A549 treated with AZD2906 at 1 μM for 4 hours (cell line): Measurements from ENCODE around the gene LCE1B. TPM values are rescaled to one million over a fixed set of nuclear protein-coding genes. Genes with fewer than 3 reads are reported as not detected.

Experiments
- total RNA-seq: library from RNA; stranded (reverse); fragments of 200-300 nt; extraction: Qiagen RNA extraction; gene quantifications from 5 replicates; pipeline ENCODE4 v1.2.3, GENCODE V29; 2022

Gene LCE1B, protein sequence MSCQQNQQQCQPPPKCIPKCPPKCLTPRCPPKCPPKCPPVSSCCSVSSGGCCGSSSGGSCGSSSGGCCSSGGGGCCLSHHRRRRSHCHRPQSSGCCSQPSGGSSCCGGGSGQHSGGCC
- 0.06 to 0.10 TPM (median 0.08 TPM) in 3 of 5 replicates, not detected in the others for total RNA-seq

DNA sequence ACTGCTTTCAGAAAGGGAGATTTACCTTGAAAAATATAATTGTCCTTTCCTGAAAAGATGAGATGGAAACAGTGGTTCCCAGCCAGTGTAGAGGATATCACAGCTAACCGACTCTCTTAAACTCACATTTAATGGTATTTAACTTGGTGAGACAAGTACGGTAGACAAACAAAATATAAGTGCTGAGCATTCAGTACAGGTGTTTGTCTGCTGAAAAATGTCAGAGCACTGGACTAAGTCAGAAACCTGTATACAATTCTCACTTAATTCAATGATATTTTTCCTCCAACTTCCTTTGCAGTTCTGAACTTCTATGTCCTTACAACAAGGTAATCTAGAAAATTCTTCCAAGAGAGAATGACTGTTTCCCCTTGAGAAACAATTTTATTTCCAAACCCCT lies at the start of gene LCE1B:
LCE1B (plus strand) TSS at position 301 of the 400 bp plus-strand sequence. CDS start 476 bp downstream, outside the sequence.

DNA sequence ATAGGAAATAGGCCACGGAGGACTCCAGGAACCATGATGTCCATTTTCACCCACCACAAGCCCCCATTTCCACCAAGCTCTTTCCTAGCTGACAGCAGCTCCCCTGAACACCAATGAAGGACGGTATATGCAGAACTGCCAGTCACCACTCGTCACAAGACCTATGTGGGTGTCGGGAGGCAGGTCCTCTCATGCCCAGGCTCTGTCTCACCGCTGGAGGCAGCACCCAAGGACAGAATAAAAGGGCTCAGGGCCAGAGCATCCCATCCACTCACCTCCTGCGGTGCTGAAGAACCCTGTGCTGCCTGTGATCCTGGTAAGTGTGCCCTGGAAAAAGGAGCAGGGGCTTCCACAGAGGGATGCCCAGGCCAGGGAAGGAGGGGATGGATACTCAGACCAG lies 36.9 kb upstream of the LCE1B start, which contains the start of gene LCE1F:
LCE1F (plus strand) TSS at position 266 of the 400 bp plus-strand sequence. CDS start 1,232 bp downstream, outside the sequence.

DNA sequence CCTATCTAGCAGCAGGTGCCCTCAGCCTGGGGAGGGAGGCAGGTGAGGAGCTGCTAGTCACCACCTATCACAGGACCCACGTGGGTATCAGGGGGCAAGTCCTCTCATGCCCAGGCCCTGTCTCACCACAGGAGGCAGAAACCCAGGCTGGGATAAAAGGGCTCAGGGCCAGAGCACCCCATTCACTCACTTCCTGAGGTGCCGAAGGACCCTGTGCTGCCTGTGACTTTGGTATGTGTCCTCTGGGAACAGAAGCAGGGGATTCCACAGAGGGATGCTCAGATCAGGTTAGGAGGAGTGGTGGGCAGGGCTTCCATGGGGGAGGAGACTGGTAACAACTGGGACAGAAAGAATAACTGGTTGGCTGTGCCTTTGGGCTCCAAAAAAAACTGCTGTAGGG lies 25.7 kb upstream of the LCE1B start, which contains the start of gene LCE1E:
LCE1E (plus strand) TSS at position 181 of the 400 bp plus-strand sequence. CDS start 1,043 bp downstream, outside the sequence.

DNA sequence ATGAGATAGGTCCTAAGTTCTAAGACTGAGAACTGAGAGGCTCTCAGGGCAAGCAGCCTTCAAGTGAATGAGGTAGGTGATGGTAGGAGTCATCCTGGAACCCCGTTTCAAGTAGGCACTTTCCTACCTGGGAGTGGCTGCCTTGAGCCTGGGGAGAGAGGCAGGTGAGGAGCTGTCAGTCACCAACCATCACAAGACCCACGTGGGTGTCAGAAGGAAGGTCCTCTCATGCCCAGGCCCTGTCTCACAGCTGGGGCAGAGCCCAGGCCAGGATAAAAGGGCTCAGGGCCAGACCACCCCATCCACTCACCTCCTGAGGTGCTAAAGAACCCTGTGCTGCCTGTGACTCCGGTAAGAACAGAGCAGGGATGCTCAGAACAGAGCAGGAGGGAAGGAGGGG lies 15.3 kb upstream of the LCE1B start, which contains the start of gene LCE1D:
LCE1D (plus strand) TSS at position 301 of the 400 bp plus-strand sequence. CDS start 1,074 bp downstream, outside the sequence.

DNA sequence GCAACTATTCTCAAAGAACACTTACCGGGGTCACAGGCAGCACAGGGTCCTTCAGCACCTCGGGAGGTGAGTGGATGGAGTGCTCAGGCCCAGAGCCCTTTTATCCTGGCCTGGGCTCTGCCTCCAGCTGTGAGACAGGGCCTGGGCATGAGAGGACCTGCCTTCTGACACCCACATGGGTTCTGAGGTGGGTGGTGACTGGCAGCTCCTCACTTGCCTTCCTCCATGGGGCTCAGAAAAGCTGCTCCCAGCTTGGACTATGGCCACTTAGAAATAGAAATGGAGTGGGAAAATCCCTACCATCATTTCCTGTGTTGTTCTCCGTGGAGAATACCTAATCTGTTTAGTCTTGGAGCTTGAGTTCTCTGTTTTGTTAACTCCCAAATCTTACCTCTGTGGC lies 5.2 kb upstream of the LCE1B start, which contains the start of gene LCE1C:
LCE1C (minus strand) TSS at position 76 of the 400 bp plus-strand sequence. CDS start 1,173 bp downstream, outside the sequence.

DNA sequence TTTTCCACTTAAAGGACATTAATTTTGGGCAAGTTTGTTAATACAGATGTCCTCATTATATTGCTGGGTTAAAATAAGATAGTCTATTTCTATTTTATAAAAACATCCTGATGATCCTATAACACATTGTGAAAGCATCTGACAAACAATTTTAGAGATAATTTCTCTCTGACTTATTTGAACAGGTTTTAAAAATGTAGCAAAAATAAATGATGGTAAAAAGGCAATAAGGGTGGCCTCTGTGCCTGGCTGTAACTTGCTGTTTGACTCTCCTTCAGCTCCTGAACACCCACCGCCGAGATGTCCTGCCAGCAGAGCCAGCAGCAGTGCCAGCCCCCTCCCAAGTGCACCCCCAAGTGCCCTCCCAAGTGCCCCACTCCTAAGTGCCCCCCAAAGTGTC lies 15.4 kb downstream of the LCE1B start, which contains the start of gene LCE1A:
LCE1A (plus strand) TSS at position 301 of the 400 bp plus-strand sequence; CDS start at position 301, 0 bp downstream.

DNA sequence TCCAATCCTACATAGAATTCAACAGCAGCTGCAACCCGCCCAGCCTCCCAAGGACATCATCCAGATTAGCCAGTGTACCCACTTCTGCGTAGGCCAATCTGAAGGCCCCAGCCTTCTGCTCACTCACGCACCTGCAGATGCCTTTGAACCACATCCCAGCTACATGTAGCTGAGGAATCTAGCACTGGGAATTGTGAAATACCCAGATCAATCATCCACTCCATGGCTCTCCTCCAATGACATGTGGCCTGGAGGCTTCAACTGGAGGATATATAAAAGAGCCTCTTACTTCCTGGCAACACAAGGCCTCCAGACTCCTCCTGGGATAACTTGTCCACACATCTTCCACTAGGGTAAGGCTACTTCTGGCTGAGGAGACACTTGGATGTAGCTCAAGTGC lies 30.8 kb downstream of the LCE1B start, which contains the start of gene LCE6A:
LCE6A (plus strand) TSS at position 301 of the 400 bp plus-strand sequence. CDS start 665 bp downstream, outside the sequence.

DNA sequence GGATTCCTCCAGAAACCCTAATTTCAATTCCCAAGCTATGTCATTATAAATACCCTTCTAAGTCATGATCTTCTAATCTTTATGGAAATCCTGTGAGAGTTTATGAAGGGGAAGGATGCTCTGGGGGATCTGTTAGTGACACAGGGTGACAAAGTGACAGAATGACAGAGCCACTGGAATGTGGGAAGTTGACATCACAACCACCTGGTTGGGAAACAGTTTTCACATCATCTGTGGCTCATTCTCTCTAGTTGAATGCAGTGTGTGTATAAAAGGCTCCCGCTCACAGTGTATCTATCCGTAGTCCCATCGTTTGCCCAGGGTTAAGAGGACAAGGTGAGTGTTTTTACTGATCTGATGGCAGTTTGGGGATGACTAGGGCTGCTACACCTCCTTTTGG lies 47.9 kb downstream of the LCE1B start, which contains the start of gene LCE7A:
LCE7A (plus strand) TSS at position 301 of the 400 bp plus-strand sequence. CDS start 702 bp downstream, outside the sequence.

Other genes with a start within 250 kb of the LCE1B start
- gene LCE3E, start 245.2 kb upstream of the LCE1B start, total RNA-seq = 0.12 to 0.24 TPM (median 0.20 TPM) in 4 of 5 replicates, not detected in the other
- 2.8 to 4.4 TPM (median 3.1 TPM) in 5 replicates for gene LCE3D, start 231.5 kb upstream of the LCE1B start, total RNA-seq
- gene LCE3C, start 211.7 kb upstream of the LCE1B start, total RNA-seq = not detected in 5 replicates
- gene LCE3B, start 198.2 kb upstream of the LCE1B start, total RNA-seq = not detected in 5 replicates
- not detected in 5 replicates for gene LCE3A, start 188.9 kb upstream of the LCE1B start, total RNA-seq
- gene LCE2D, start 148.6 kb upstream of the LCE1B start, total RNA-seq = not detected in 5 replicates
- not detected in 5 replicates for gene LCE2C, start 136.7 kb upstream of the LCE1B start, total RNA-seq
- not detected in 5 replicates for gene LCE2B, start 125.8 kb upstream of the LCE1B start, total RNA-seq
- not detected in 5 replicates for gene LCE2A, start 113.6 kb upstream of the LCE1B start, total RNA-seq
- not detected in 5 replicates for gene LCE4A, start 103.8 kb upstream of the LCE1B start, total RNA-seq
- gene KPRP, start 53.9 kb upstream of the LCE1B start, total RNA-seq = not detected in 5 replicates
- not detected in 5 replicates for gene LCE1F, start 36.8 kb upstream of the LCE1B start, total RNA-seq
- gene LCE1E, start 25.7 kb upstream of the LCE1B start, total RNA-seq = 0.32 TPM in 1 of 5 replicates, not detected in the others
- gene LCE1D, start 15.2 kb upstream of the LCE1B start, total RNA-seq = not detected in 5 replicates
- gene LCE1C, start 5.3 kb upstream of the LCE1B start, total RNA-seq = 0.22 TPM in 1 of 5 replicates, not detected in the others
- not detected in 5 replicates for gene LCE1A, start 15.5 kb downstream of the LCE1B start, total RNA-seq
- gene LCE6A, start 30.9 kb downstream of the LCE1B start, total RNA-seq = not detected in 5 replicates
- gene LCE7A, start 48.0 kb downstream of the LCE1B start, total RNA-seq = not detected in 5 replicates
- gene SMCP, start 66.4 kb downstream of the LCE1B start, total RNA-seq = not detected in 5 replicates
- 0.06 to 0.18 TPM (median 0.11 TPM) in 4 of 5 replicates, not detected in the other for gene IVL, start 96.6 kb downstream of the LCE1B start, total RNA-seq
- not detected in 5 replicates for gene SPRR5, start 135.2 kb downstream of the LCE1B start, total RNA-seq
- not detected in 5 replicates for gene SPRR4, start 158.7 kb downstream of the LCE1B start, total RNA-seq
- gene SPRR1A, start 172.1 kb downstream of the LCE1B start, total RNA-seq = not detected in 5 replicates
- gene SPRR3, start 189.8 kb downstream of the LCE1B start, total RNA-seq = not detected in 5 replicates
- not detected in 5 replicates for gene SPRR1B, start 219.2 kb downstream of the LCE1B start, total RNA-seq
- not detected in 5 replicates for gene SPRR2D, start 229.1 kb downstream of the LCE1B start, total RNA-seq
- not detected in 5 replicates for gene SPRR2A, start 245.5 kb downstream of the LCE1B start, total RNA-seq